PC-3 (cell line): Measurements from ENCODE around the gene OR14A16.

Experiments used
- EZH2 ChIP-seq: fragments of 300-600 bp; sonication (generic); IDR thresholded peaks from one replicate; pipeline ENCODE4 v1.6.1; 2017; ENCODE audit warnings: antibody characterized with exemption, mild to moderate bottlenecking, low read length; ENCODE audit not compliant: unreplicated experiment
- EZH2phosphoT487 ChIP-seq: fragments of 300-600 bp; sonication (generic); IDR thresholded peaks from 2 replicates; pipeline ENCODE4 v1.6.1; 2018; ENCODE audit warnings: mild to moderate bottlenecking, antibody characterized with exemption, low read length, borderline replicate concordance
- TF ChIP-seq, protein P1 (sequence below): fragments of 300-600 bp; sonication (generic); conservative IDR thresholded peaks from 2 replicates; pipeline ENCODE4 v1.5.1; 2017; ENCODE audit warnings: antibody characterized with exemption, low read depth, mild to moderate bottlenecking, low read length

DNA sequence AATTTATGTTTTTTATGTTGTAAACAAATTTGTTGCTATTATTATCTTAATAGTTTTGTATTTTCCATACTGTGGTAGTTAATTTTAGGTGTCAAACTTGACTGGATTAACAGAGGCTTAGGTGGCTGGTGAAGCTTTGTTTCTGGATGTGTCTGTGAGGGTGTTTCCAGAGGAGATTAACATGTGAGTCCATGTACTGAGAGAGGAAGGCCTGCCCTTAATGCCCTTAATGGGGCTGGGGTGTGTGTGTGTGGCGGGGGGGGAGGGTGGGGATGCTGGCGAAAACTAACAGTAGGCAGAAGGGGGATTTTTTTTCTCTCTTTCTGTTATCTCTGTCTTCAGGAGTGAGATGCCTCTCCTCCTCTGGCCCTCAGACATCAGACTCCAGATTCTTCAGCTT lies 1.9 kb downstream of the OR14A16 start:
- TF ChIP-seq, protein P1, sequence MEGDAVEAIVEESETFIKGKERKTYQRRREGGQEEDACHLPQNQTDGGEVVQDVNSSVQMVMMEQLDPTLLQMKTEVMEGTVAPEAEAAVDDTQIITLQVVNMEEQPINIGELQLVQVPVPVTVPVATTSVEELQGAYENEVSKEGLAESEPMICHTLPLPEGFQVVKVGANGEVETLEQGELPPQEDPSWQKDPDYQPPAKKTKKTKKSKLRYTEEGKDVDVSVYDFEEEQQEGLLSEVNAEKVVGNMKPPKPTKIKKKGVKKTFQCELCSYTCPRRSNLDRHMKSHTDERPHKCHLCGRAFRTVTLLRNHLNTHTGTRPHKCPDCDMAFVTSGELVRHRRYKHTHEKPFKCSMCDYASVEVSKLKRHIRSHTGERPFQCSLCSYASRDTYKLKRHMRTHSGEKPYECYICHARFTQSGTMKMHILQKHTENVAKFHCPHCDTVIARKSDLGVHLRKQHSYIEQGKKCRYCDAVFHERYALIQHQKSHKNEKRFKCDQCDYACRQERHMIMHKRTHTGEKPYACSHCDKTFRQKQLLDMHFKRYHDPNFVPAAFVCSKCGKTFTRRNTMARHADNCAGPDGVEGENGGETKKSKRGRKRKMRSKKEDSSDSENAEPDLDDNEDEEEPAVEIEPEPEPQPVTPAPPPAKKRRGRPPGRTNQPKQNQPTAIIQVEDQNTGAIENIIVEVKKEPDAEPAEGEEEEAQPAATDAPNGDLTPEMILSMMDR: no peak
- TF ChIP-seq EZH2 (no peak), EZH2phosphoT487 (no peak)
